Ovary (tissue), 3 donors: ENCODE measurements around the gene GRIPAP1.

Experiments used
- EP300 ChIP-seq: sonication (generic); formaldehyde crosslinking; IDR thresholded peaks from one replicate; pipeline ENCODE4 v1.6.1; 2017; ENCODE audit warnings: antibody characterized with exemption
- POLR2A ChIP-seq: fragments of 450-650 bp; IDR thresholded peaks from one replicate; pipeline ENCODE4 v1.6.1; 2017; ENCODE audit warnings: antibody characterized with exemption, mild to moderate bottlenecking, moderate library complexity
- TF ChIP-seq, protein P1 (sequence below), 3 donors: fragments of 450-650 bp in 2 of 3; fragments of 200-600 bp in 1 of 3; IDR thresholded peaks; one replicate each; pipeline versions ENCODE4 v1.5.1 to v1.8.0; 2016 to 2022; ENCODE audit warnings: antibody characterized with exemption in 3 of 3, mild to moderate bottlenecking in 1 of 3
- donor health status: DM: no; HTN: no; CAD: no.

DNA sequence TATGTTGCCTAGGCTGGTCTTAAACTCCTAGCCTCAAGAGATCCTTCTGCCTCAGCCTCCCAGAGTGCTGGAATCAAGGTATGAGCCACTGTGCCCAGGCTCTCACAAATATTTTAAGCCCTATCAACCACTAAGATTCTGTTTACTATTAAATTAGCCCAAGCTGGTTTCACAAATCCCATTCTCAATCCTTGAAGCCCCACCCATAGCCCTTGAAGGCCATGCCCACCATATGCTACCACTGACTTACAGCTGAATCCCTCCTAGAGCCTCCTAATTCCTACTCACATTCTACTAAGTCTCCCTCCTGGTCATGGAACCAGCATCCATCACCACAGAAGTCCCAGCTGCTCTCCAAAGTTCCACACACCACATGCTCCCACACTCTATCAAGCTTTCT is 9.7 kb downstream of the GRIPAP1 start:
- no peak for TF ChIP-seq POLR2A
- TF ChIP-seq, protein P1, sequence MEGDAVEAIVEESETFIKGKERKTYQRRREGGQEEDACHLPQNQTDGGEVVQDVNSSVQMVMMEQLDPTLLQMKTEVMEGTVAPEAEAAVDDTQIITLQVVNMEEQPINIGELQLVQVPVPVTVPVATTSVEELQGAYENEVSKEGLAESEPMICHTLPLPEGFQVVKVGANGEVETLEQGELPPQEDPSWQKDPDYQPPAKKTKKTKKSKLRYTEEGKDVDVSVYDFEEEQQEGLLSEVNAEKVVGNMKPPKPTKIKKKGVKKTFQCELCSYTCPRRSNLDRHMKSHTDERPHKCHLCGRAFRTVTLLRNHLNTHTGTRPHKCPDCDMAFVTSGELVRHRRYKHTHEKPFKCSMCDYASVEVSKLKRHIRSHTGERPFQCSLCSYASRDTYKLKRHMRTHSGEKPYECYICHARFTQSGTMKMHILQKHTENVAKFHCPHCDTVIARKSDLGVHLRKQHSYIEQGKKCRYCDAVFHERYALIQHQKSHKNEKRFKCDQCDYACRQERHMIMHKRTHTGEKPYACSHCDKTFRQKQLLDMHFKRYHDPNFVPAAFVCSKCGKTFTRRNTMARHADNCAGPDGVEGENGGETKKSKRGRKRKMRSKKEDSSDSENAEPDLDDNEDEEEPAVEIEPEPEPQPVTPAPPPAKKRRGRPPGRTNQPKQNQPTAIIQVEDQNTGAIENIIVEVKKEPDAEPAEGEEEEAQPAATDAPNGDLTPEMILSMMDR (IDR thresholded peaks at IDR 0.05) = no peak
- TF ChIP-seq EP300 = no peak
